WI38 (cell line): Measurements from ENCODE around the gene MGAT4A.

Experiments used
- H3K4me3 ChIP-seq: 2 replicates; pipeline ENCODE4 v1.5.1; 2011; ENCODE audit warnings: low read depth, mild to moderate bottlenecking, control low read depth, low read length
- CTCF ChIP-seq: IDR thresholded peaks from 2 replicates; pipeline ENCODE4 v1.5.1; 2012; ENCODE audit warnings: low read depth, mild to moderate bottlenecking, control low read depth, low read length

Gene MGAT4A

DNA sequence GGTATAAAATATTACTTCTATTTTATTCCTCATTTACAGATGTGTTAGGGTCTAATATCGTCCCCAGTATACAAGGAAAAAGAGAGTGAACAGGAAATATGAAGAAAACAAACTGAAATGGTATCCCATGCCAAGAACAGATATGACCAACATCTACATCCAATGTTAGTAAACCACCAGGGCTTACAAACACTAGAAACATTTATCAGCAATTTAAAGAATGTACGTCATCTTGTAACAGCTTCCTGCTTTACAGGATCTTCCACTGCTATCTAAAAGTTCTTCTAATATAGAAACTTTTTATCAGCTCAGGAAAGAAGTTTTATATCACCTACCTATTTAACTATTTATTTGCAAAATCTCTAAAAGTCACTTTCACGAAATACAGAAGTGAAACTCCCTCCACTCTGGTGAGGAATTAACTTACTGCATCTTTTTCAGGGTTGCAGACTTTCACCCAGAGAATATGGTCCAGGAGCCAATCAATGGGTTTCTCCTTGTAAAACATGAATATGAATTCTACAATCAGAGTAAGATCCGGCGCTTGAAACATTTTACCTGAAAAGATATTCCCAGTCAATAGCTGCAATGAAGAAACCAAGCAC, 87.3 kb downstream of the MGAT4A start:
- no peak for TF ChIP-seq CTCF
- no peak overlapping the region for H3K4me3 ChIP-seq

DNA sequence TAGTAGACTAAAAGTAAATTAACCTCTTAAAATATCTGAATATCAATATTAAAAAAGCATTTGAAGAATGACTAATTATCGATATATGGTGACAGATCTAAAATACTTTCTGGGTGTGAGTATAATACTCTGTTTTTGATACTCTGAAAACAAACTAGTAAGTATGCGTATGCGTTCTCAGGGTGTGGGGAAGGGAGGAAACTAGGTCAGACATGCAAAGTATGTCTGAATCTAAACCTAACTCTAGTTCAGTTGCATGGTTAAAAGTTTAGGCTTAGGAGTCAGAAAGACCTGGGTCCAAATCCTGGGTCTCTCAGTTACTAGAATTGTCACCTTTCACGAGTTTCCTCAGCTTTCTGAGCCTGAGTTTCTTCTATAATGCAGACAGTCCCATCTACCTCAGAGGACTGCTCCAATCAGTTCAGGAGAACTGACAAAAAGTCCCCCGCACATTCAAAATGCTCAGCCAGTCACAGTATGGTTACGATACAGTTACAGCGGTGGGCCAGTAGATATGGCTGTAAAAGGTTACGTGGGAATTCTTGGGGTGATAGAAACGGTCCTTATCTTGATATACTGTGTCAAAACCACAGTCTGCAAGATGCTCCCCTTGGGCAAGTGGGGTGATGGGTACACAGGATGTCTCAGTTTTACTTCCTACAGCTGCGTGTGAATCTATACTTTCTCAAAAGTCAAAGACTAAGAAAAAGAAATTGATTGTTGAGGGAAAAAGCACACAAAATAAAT, 93.4 kb downstream of the MGAT4A start:
- no peak overlapping the region for H3K4me3 ChIP-seq
- no peak for TF ChIP-seq CTCF

DNA sequence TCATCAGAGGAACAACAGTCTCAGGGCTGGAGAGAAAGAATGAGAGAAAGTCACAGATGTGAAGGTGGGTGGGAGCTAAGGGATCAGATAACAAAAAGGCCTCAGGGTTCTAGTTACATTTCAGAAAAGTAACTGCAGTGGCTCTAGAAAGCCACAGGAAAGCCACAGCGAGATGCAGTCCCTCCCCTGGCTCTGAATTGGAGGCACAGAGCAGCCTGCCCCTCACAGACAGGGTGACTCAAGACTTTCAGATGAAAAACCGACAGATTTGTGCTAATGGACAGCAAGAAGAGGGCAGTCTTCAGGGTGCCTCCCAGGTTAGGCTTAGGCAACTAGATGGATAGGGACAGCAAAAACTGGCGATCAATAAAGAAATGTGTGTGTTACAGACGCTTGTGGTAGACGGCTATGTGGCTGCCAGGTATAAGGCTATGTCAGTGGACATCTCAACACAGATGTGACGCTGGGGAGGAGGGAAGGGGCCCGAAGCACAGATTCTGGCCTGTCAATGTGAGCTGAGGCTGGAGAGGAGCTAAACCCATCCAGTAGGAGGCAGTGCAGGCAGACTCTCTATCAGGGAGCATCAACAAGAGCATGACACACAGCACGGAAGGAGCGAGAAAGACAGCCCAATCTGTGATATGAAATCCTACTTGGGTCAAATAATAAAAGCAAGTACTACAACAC, 96.4 kb downstream of the MGAT4A start:
- H3K4me3 ChIP-seq, result no peak overlapping the region
- no peak for TF ChIP-seq CTCF

DNA sequence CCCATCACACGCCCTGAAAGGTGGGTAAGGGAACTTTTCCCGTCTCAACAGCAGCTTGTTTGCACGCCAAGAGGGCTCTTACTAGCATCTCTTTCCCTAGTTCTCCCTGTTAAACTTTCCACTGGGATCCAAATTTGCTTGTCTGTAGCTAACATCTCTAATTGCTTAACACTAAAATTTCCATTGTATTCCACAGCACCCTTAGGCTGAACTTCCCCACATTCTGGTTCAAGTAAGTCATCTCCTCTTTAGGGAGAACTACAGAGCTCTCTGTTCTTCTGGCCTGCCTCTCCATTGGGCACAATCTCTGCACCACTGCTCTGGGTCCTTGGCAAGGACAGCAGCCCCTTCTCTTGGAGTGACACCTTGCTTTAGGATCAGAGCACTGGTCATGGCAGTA, 98.6 kb downstream of the MGAT4A start:
- TF ChIP-seq CTCF, result no peak
- no peak overlapping the region for H3K4me3 ChIP-seq

GRCh38 chr2:98623657-98624056, 107.3 kb downstream of the MGAT4A start:
- no peak for TF ChIP-seq CTCF
- no peak overlapping the region for H3K4me3 ChIP-seq

DNA sequence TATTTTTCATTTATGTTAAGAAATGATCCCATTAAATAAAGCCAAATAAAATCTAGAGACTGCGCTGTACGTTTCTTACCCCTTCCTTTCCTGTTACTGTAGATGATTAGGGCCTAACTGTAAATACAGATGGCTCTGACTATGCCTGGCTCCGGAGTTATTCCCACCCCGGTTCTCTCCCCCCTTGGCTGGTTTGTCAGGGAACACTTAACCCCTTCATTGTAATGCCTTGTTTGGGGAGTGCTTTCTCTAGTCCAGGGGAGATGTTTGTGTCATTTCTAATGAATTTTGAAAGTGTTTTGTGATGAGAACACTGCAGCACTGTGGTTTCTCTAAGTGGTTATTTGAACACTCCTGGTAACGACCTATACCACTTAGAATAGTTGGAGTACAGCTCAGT, 113.8 kb downstream of the MGAT4A start:
- no peak for TF ChIP-seq CTCF
- no peak overlapping the region for H3K4me3 ChIP-seq

DNA sequence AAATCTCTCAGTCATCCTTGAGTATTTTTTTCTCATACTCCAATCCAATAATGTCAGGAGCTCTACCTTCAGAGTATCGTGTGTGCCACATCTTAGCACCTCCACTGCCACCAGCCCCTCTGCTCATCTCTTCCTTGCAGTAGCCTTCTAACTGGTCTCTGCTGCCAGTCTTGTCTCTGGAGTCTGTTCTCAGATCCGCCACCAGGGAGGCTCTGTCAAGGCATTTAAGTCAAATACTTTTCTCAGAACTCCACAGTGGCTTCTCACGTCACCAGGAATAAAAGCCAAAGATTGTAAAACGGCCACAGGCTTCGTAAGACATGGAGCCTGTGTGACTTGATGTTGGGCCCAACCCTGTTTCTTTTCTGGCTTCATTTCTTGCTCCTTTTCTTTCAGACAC, 115.5 kb downstream of the MGAT4A start:
- no peak for TF ChIP-seq CTCF
- no peak overlapping the region for H3K4me3 ChIP-seq
